H1 (cell line): ENCODE data around the gene SSTR5. TPM values are rescaled to one million over a fixed set of nuclear protein-coding genes. Genes with fewer than 3 reads are reported as not detected.

Experiments
- CTCF ChIA-PET: fragments of 300-600 bp; sonication (Branson Sonifier 250); formaldehyde crosslinking; loops from one replicate; lab custom pipeline; 2021; ENCODE audit not compliant: partially characterized antibody; lab: Charles Lee
- POLR2A ChIA-PET: fragments of 300-600 bp; sonication (Branson Sonifier 250); formaldehyde crosslinking; loops from one replicate; lab custom pipeline; 2021; ENCODE audit warnings: inconsistent platforms; ENCODE audit not compliant: partially characterized antibody; lab: Charles Lee
- DNase-seq, 2 experiments: peaks; one replicate each; pipeline versions ENCODE4 v3.0.0 to v3.0.0-alpha.2; 2010 to 2022; ENCODE audit warnings: low spot score in 2 of 2, low read depth in 1 of 2, mixed read lengths in 1 of 2
- FAIRE-seq: peaks from 2 replicates; lab custom pipeline; 2011; peaks lifted over from hg19 to GRCh38; lab: Jason Lieb, UNC
- H2AFZ ChIP-seq: 2 replicates; pipeline ENCODE4 v1.8.1; 2012; ENCODE audit warnings: low read length, inconsistent platforms
- H2AK5ac ChIP-seq: 2 replicates; pipeline ENCODE4 v1.6.1; 2013; ENCODE audit warnings: low read depth, low read length
- H2BK120ac ChIP-seq: replicated peaks from 2 replicates; pipeline ENCODE3; 2013; ENCODE audit warnings: low read depth, low read length, inconsistent platforms
- H2BK12ac ChIP-seq: 2 replicates; pipeline ENCODE4 v1.6.1; 2013; ENCODE audit warnings: low read depth, low read length
- H2BK15ac ChIP-seq: 2 replicates; pipeline ENCODE4 v1.6.1; 2013; ENCODE audit warnings: low read length
- H2BK20ac ChIP-seq: 2 replicates; pipeline ENCODE4 v1.6.1; 2013; ENCODE audit warnings: low read length
- H2BK5ac ChIP-seq: 2 replicates; pipeline ENCODE4 v1.6.1; 2013; ENCODE audit warnings: low read depth, low read length
- H3K14ac ChIP-seq: 2 replicates; pipeline ENCODE4 v1.6.1; 2013; ENCODE audit warnings: inconsistent platforms; ENCODE audit not compliant: insufficient read length
- H3K18ac ChIP-seq: 2 replicates; pipeline ENCODE4 v1.6.1; 2013; ENCODE audit warnings: low read length; ENCODE audit errors: extremely low read depth
- H3K23ac ChIP-seq: 2 replicates; pipeline ENCODE4 v1.6.1; 2013; ENCODE audit warnings: inconsistent platforms; ENCODE audit not compliant: insufficient read length
- H3K23me2 ChIP-seq: 2 replicates; pipeline ENCODE4 v1.6.1; 2013; ENCODE audit warnings: low read depth, low read length
- H3K27ac ChIP-seq: 2 replicates; pipeline ENCODE4 v1.6.1; 2011; ENCODE audit warnings: low read depth, low read length, inconsistent platforms
- H3K27me3 ChIP-seq, 4 experiments: replicated peaks in 1 of 4; 1 replicate in 1 of 4; 2 replicates in 3 of 4; pipeline versions ENCODE4 v1.6.1 to v1.8.1; 2011 to 2013; ENCODE audit warnings: low read length in 3 of 4, mild to moderate bottlenecking in 3 of 4, inconsistent platforms in 2 of 4, mixed read lengths in 2 of 4, moderate library complexity in 1 of 4; ENCODE audit not compliant: control insufficient read depth in 3 of 4, insufficient read depth in 3 of 4; ENCODE audit errors: extremely low read depth in 1 of 4
- H3K36me3 ChIP-seq, 4 experiments: 2 replicates each; pipeline versions ENCODE4 v1.6.1 to v1.8.1; 2011 to 2013; ENCODE audit warnings: mild to moderate bottlenecking in 4 of 4, low read length in 3 of 4, moderate library complexity in 2 of 4, control low read depth in 1 of 4, inconsistent platforms in 1 of 4; ENCODE audit not compliant: insufficient read depth in 4 of 4, control insufficient read depth in 2 of 4
- H3K4ac ChIP-seq: replicated peaks from 2 replicates; pipeline ENCODE3; 2013; ENCODE audit warnings: low read length, low read depth, mixed read lengths, inconsistent platforms; ENCODE audit not compliant: insufficient read length
- H3K4me1 ChIP-seq, 4 experiments: replicated peaks in 1 of 4; 1 replicate in 1 of 4; 2 replicates in 3 of 4; pipeline versions ENCODE4 v1.6.1 to v1.8.1; 2011 to 2013; ENCODE audit warnings: low read length in 3 of 4, inconsistent platforms in 2 of 4, mixed read lengths in 1 of 4; ENCODE audit not compliant: insufficient read depth in 4 of 4, control insufficient read depth in 3 of 4
- H3K4me2 ChIP-seq, 2 experiments: 2 replicates each; pipeline versions ENCODE4 v1.6.1 to v1.8.1; 2011 to 2013; ENCODE audit warnings: low read depth in 2 of 2, low read length in 2 of 2, control low read depth in 1 of 2, inconsistent platforms in 1 of 2, mild to moderate bottlenecking in 1 of 2; ENCODE audit not compliant: insufficient read depth in 1 of 2
- H3K4me3 ChIP-seq, 4 experiments: fragments of 200-600, 300-600 bp in 1 of 4; sonication (generic), shearing (Covaris generic), sonication (Bioruptor Twin) in 1 of 4; 2 replicates each; pipeline versions ENCODE4 v1.5.1 to v1.8.1; 2011 to 2016; ENCODE audit warnings: low read length in 4 of 4, low read depth in 3 of 4, control low read depth in 2 of 4, inconsistent platforms in 2 of 4, mild to moderate bottlenecking in 2 of 4, mixed read lengths in 1 of 4, moderate library complexity in 1 of 4; ENCODE audit not compliant: insufficient read depth in 2 of 4; ENCODE audit errors: extremely low read depth in 1 of 4
- H3K56ac ChIP-seq: replicated peaks from 2 replicates; pipeline ENCODE3; 2013; ENCODE audit warnings: low read depth, mild to moderate bottlenecking, mixed read lengths, low read length, inconsistent platforms; ENCODE audit not compliant: insufficient read length
- H3K79me1 ChIP-seq: 2 replicates; pipeline ENCODE4 v1.6.1; 2013; ENCODE audit warnings: low read depth, low read length, control low read depth
- H3K79me2 ChIP-seq, 2 experiments: 2 replicates each; pipeline versions ENCODE4 v1.6.1 to v1.8.1; 2012 to 2013; ENCODE audit warnings: low read length in 2 of 2, mild to moderate bottlenecking in 2 of 2, inconsistent platforms in 1 of 2; ENCODE audit not compliant: insufficient read depth in 2 of 2, control insufficient read depth in 1 of 2
- H3K9ac ChIP-seq, 4 experiments: replicated peaks in 1 of 4; 1 replicate in 1 of 4; 2 replicates in 3 of 4; pipeline versions ENCODE4 v1.6.1 to v1.8.1; 2011 to 2013; ENCODE audit warnings: low read depth in 3 of 4, low read length in 3 of 4, control low read depth in 2 of 4, mild to moderate bottlenecking in 2 of 4, moderate library complexity in 2 of 4, inconsistent platforms in 1 of 4; ENCODE audit errors: extremely low read depth in 1 of 4
- H3K9me3 ChIP-seq, 2 experiments: 2 replicates each; pipeline versions ENCODE4 v1.6.1 to v1.8.1; 2012 to 2013; ENCODE audit warnings: mild to moderate bottlenecking in 2 of 2, moderate library complexity in 2 of 2, control low read depth in 1 of 2, inconsistent platforms in 1 of 2, low read depth in 1 of 2, low read length in 1 of 2, mixed read lengths in 1 of 2; ENCODE audit not compliant: insufficient read depth in 2 of 2
- H4K20me1 ChIP-seq, 2 experiments: replicated peaks in 1 of 2; 2 replicates each; pipeline versions ENCODE3 to v1.8.1; 2011 to 2013; ENCODE audit warnings: inconsistent platforms in 2 of 2, low read length in 2 of 2, mild to moderate bottlenecking in 1 of 2; ENCODE audit not compliant: insufficient read depth in 2 of 2, control insufficient read depth in 1 of 2
- H4K5ac ChIP-seq: 2 replicates; pipeline ENCODE4 v1.6.1; 2013; ENCODE audit warnings: low read length, low read depth, mixed read lengths, inconsistent platforms; ENCODE audit not compliant: insufficient read length
- H4K8ac ChIP-seq: 2 replicates; pipeline ENCODE4 v1.8.0; 2013; ENCODE audit warnings: mild to moderate bottlenecking, moderate library complexity, low read length, inconsistent platforms; ENCODE audit not compliant: insufficient read depth; ENCODE audit errors: extremely low read depth
- H4K91ac ChIP-seq: replicated peaks from 2 replicates; pipeline ENCODE3; 2013; ENCODE audit warnings: low read length, mixed read lengths, inconsistent platforms; ENCODE audit not compliant: insufficient read length
- CBX8 ChIP-seq: fragments of 300-800, 300-1000 bp; sonication (generic); IDR thresholded peaks from 2 replicates; pipeline ENCODE4 v1.7.1; 2016; ENCODE audit warnings: low read depth, low read length, borderline replicate concordance
- JUND ChIP-seq: IDR thresholded peaks from 2 replicates; pipeline ENCODE4 v1.6.1; 2011; ENCODE audit warnings: mild to moderate bottlenecking, improper control_type of control experiment, low read length
- NANOG ChIP-seq: IDR thresholded peaks from 2 replicates; pipeline ENCODE4 v1.6.1; 2011; ENCODE audit warnings: low read length, low read depth, mild to moderate bottlenecking, inconsistent platforms; ENCODE audit not compliant: insufficient read depth, poor library complexity, severe bottlenecking
- POLR2AphosphoS5 ChIP-seq: IDR thresholded peaks from 2 replicates; pipeline ENCODE4 v1.6.1; 2011; ENCODE audit warnings: low read depth, low read length
- SIX5 ChIP-seq: IDR thresholded peaks from 2 replicates; pipeline ENCODE4 v1.6.1; 2011; ENCODE audit warnings: mild to moderate bottlenecking, low read depth, low read length
- SP4 ChIP-seq: IDR thresholded peaks from 2 replicates; pipeline ENCODE4 v1.6.1; 2012; ENCODE audit warnings: low read length, inconsistent platforms
- TAF1 ChIP-seq: IDR thresholded peaks from 2 replicates; pipeline ENCODE4 v1.6.1; 2011; ENCODE audit warnings: mild to moderate bottlenecking, low read depth, low read length
- WGBS, 2 experiments: shearing (Covaris generic) in 1 of 2; methylation state at CpG; one replicate each; pipeline versions ENCODE4 v1.1.6 to v1.1.7; 2013 to 2015; ENCODE audit warnings: low lambda C conversion rate in 2 of 2, mixed read lengths in 2 of 2, inconsistent platforms in 1 of 2, low coverage in 1 of 2, missing lambda C conversion rate in 1 of 2; ENCODE audit not compliant: insufficient replicate concordance in 2 of 2, insufficient coverage in 1 of 2, insufficient read length in 1 of 2; ENCODE audit errors: extremely low coverage in 1 of 2, missing lambda C conversion rate in 1 of 2; 5-methylcytosine and 5-hydroxymethylcytosine counted together
- polyA plus RNA-seq, 7 experiments: library from polyadenylated mRNA; depleted of rRNA in 3 of 7; stranded (reverse) in 5 of 7; unstranded in 2 of 7; fragments of >200 nt in 5 of 7; fragments of 200-250 nt in 2 of 7; gene quantifications; 1 replicate in 5 of 7; 2 replicates in 1 of 7; 4 replicates in 1 of 7; pipeline versions ENCODE4 v1.2.1 to v1.2.3, GENCODE V29; 2011 to 2013; ENCODE audit warnings: missing spikeins in 2 of 7, mixed read lengths in 2 of 7
- total RNA-seq: library from RNA; stranded (reverse); fragmentation: NEBNext Ultra II Directional; extraction: Animal tissue kit (Norgen Biotek cat#: 25700); gene quantifications from 2 replicates; pipeline ENCODE4 v1.2.1, GENCODE V29; 2021

Gene SSTR5
- total and polyA plus RNA-seq, 2 of the 8 experiments (the other 6 are each of a cell fraction or from before 2014, with no cell fraction given) = 0.56 to 0.60 TPM

DNA sequence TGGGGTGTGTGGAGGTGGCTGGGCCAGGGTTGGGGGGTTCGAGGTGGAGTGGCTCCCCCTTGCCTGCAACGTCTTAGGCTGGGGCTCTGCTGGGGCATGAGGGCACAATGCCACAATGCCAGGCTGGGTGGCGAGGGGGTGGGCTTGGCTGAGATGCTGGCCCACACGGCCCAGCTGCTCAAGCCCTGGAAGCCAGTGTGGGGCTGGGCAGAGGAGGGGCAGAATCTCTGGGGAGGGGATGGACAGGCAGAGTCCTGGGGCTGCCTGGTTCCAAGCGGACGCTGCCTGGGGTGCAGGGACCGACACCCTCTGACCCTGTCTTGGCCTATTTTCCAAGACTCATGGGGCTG is 37.5 kb upstream of the SSTR5 start:
- Histone ChIP-seq H3K23ac (no peak overlapping the region), H2AFZ (no peak overlapping the region), H3K4ac (no peak overlapping the region), H3K36me3 (no peaks in the 10 kb centered on the region), H3K4me1 (peaks cover 0 to 11% (median 2%) of the 10 kb centered on the region in 4 experiments; a peak in 4 of 7 replicates), H3K4me3 (no peak overlapping the region), H2BK20ac (no peak overlapping the region), H2BK12ac (no peak overlapping the region), H3K14ac (no peak overlapping the region), H2AK5ac (no peak overlapping the region), H4K20me1 (peaks cover 0 to 13% of the 10 kb centered on the region in 2 experiments), H3K18ac (no peak overlapping the region), H4K5ac (no peak overlapping the region), H3K23me2 (peaks cover 23% of the 10 kb centered on the region; the same call in 1 of the 2 replicates), H4K8ac (no peak overlapping the region), H3K79me2 (no peaks in the 10 kb centered on the region), H2BK15ac (no peak overlapping the region), H3K27ac (no peak overlapping the region), H3K4me2 (no peak overlapping the region), H4K91ac (no peak overlapping the region), H3K9ac (no peak overlapping the region), H2BK120ac (no peak overlapping the region), H2BK5ac (no peak overlapping the region), H3K27me3 (no peaks in the 10 kb centered on the region), H3K9me3 (peaks cover 4 to 15% of the 10 kb centered on the region in 2 experiments; a peak in 3 of 4 replicates), H3K56ac (no peak overlapping the region), H3K79me1 (no peaks in the 10 kb centered on the region)
- FAIRE-seq (no peak), DNase-seq (no peak)
- CTCF ChIA-PET = no interaction called here
- POLR2A ChIA-PET = no interaction called here
- 71% methylated on average over 2 of the region's 7 CpGs; no CpG with 5 or more reads in 1 of the 2 experiments for WGBS, 2 experiments
- TF ChIP-seq TAF1 = no peak
- TF ChIP-seq JUND = no peak
- TF ChIP-seq SIX5 = no peak
- TF ChIP-seq NANOG = no peak
- no peak for TF ChIP-seq POLR2AphosphoS5
- TF ChIP-seq SP4 = no peak
- no peak for TF ChIP-seq CBX8
